Hypothalamus (tissue), 51 donors: Measurements from ENCODE around the gene ZXDC.
A peak's percentile ranks its signal among the peaks of the same experiment; 100 is the strongest.

Source experiments
- DNase-seq, 51 donors: peaks; one replicate each; lab custom pipeline; 2025; lab: John Stamatoyannopoulos, UW

The ZXDC gene

GRCh38 chr3:126399756-126400155 is 75.9 kb downstream of the ZXDC start:
- DNase-seq = no peak

DNA sequence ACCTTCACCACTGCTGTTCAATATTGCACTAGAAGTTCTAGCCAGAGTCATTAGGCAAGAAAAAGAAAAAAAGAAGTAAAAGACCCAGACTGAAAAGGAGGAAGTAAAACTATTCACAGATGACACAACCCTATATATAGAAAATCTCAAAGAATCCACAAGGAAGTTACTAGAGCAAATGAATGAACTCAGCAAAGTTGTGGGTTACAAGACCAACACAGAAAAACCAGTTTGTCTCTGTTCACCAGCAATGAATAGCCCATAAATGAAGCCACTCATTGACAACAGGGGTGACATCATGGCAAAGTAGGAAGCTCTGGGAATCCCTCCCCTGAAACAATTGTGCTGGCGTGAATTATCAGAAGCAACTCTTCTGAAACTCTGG is 76.3 kb downstream of the ZXDC start:
- DNase-seq = no peak

DNA sequence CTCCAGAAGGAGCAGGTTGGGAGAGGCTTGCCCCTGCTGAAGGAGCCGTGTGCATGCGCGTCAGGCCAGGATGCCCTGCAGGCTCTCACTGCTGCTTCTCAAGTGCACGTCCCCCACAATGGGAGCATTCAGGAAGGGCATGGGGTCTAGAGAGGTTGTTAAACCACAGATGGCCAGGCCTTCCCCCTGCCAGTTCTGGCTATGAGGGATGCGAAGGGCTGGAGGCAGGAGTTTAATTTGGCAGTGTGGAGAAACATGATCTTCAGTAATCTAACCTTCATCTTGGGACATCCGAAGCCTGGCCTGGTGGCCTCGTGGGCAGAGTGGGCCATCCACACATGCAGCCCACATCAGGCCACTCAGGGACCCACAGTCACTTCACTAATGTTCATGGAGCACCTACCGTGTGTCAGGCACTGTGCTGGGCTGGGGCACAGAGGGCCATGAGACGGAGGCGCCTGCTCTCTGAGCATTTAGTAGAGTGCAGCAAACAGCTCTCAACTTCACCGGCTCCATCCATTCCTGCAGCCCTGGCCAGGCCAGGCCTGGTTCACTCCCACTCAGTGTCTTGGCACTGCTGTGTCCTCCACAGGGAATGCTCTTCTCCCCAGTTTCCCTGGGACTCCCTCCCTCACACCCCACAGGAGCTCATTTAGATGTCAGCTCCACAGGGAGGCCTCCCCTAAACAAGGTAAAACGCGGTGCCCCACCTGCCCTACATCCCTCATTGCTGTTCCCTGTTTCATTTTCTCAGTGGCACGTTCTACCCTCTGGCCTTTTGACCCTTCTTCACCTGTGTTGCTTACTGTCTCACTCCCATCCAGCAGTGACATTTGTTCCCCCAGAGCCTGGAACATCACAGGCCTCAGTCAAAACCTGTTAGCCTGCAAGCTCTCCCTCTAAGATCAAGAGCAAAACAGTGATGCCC is 77.0 kb downstream of the ZXDC start:
- no peak for DNase-seq

GRCh38 chr3:126397610-126398422 is 77.9 kb downstream of the ZXDC start:
- DNase-seq = no peak

GRCh38 chr3:126396536-126396935 is 79.2 kb downstream of the ZXDC start:
- no peak for DNase-seq

DNA sequence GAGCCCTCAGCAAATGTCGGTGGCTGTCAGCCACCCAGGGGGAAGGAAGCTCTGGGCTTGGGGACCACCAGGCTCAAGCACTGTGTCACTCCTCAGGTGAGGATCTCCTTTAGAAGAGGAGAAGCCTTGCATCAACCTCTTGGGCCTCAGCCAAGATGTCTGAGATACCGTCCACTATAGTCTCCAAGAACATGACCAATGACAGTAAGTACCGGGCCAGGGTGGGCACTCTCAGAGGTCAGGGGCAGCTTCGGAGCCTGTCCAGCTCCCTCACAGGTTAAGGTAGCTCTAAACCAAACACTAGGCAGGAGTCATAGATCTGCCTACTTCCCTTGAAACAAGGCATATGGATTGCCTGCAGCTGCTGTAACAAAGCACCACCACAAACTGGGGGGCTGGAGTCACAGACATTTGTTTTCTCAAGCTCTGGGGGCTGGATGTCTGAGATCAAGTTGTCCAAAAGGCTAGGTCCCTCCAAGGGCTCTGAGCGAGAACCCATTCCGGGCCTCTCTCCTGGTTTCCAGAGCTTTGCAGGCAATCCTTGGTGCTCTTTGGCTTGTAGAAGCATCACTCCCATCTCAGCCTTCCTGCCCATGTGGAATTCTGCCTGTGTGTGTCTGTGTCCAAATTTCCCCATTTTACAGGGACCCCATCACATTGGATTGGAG is 79.7 kb downstream of the ZXDC start:
- no peak for DNase-seq

- peak in 1 of 51 donors; percentile 60 for DNase-seq
These were observed 80.7 kb downstream of the ZXDC start for GRCh38 chr3:126394977-126395321.

DNA sequence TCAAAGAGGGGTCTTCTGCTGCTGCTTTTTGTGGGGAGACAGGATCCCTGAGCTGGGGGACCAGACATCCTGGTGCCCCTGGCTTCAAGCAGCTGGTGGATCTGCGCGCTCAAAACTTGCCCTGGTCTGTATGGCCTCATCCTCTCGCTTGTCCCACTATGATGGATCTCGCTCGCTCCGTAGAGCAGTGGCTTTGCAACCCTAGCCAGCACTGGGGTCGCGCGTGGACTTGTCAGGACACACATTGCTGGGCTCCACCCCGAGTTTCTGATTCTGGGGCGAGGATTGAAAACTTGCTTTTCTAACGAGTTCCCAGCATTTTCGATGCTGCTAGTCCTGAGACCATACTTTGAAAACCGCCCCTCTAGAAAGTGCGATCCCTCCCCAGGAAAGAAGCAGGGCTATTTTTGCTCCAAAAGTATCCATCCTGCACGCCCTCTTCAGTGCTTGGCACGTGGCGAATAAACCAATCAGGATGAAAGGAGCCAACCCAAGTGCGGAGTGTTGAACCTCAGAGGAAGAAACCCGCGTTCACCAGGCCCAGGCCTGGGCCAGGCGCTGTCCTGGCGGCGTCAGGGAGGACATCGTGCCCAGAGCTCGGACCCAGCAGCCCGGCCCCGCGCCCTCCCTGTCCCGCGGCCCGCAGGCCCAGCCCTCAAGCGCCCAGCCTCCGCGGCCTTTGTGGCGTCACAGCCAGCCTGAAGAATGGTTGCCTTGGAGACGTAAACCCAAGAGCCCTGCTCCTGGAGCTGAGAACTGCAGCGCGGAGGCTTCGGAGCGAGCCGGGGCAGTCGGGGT is 81.3 kb downstream of the ZXDC start, which contains the start of gene CFAP100:
TSS of gene CFAP100 (plus strand) at position 731 of the 798 bp plus-strand sequence. CDS start 1,092 bp downstream, outside the sequence.
- DNase-seq = peak in 36 of 51 donors; percentile 11 to 79 (median 58)

DNA sequence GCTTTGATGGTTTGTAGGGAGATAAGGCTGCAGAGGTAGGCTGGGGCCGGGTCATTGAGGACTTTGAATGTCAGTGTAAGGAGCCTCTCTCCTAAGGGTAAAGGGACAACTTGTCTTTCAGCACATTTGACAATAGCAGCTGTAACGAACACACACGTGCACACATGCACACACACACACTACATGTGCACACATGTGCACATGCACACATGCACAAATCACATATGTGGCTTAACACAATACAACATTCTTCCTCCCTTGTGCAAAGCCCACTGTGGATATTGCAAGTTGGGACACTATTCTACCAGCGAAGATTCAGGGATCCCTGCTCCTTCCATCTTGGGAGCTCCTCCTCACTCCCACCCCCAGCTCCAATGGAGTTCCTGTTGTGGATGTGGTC is 82.1 kb downstream of the ZXDC start:
- DNase-seq = no peak

GRCh38 chr3:126392246-126392645 is 83.4 kb downstream of the ZXDC start:
- DNase-seq = no peak

- no peak for DNase-seq
These were observed 84.1 kb downstream of the ZXDC start for GRCh38 chr3:126391631-126392030.

- DNase-seq = no peak
These were observed 84.9 kb downstream of the ZXDC start for GRCh38 chr3:126390751-126391150.

GRCh38 chr3:126390201-126390600 is 85.5 kb downstream of the ZXDC start:
- no peak for DNase-seq

GRCh38 chr3:126389794-126390146 is 85.9 kb downstream of the ZXDC start:
- DNase-seq = no peak

DNA sequence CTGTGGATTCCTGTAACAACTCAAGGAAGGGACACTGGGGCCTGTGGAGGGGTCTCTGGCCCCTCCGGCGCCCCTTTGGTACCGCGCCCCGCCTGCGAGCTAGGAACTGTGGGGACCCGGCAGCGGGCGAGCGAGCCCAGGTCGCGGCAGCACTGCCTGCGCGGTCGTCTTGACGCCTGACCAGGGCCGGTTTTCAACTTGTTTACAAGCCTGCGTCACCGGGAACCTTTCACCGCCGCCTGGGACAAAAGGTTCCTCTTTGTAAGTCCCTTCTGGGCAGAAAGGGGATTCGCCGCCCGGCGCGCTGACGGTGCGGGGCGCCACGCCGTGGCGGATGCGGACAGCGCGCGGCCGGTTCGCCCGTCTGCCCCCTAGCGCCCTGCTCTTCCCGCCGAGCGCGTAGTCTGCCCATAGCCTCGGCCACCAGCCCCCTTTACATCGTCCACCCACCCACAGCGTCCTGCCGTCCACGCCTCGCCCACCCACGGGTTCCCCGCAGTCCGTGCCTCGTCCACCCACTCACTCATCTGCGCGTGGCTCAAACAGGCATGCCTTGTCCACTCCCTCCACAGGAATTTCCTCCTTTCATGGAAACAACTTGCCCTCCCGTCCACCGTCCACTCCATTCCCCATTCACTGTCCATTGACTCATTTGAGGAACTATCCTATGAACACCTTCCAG is 86.4 kb downstream of the ZXDC start:
- DNase-seq = peak in 50 of 51 donors; percentile 34 to 95 (median 84)
